HG02885 (cell line): ENCODE results near the gene ANGPTL8.

Source experiments
- ATAC-seq: cut with Tn5 transposase; IDR thresholded peaks from one replicate; pipeline ENCODE4 v1.9.1; 2021; ENCODE audit warnings: mild to moderate bottlenecking; ENCODE audit not compliant: unreplicated experiment, poor library complexity

The ANGPTL8 gene

DNA sequence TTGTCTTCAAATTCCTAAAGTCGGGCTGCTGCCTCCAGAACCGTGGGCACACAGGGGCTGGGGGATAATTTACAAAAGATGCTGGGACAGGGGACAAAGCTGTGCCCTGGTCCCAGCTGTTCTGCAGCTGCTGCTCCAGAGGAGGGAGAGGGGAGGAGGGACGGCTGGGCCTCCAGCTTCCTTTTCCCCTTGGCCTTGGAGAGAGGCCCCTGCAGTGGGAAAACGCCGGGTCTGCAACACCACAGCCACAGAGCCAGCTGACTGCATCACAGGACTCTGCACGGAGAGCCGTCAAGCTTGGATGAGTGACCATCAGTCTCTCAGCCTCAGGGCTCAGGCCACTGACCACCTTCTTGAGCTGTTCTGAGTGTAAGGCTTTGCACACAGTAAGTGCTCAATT, 16.8 kb downstream of the ANGPTL8 start:
- ATAC-seq, result no peak

GRCh38 chr19:11257846-11258380, 18.5 kb downstream of the ANGPTL8 start:
- ATAC-seq, result no peak

GRCh38 chr19:11260996-11261395, 21.6 kb downstream of the ANGPTL8 start:
- ATAC-seq, result no peak

DNA sequence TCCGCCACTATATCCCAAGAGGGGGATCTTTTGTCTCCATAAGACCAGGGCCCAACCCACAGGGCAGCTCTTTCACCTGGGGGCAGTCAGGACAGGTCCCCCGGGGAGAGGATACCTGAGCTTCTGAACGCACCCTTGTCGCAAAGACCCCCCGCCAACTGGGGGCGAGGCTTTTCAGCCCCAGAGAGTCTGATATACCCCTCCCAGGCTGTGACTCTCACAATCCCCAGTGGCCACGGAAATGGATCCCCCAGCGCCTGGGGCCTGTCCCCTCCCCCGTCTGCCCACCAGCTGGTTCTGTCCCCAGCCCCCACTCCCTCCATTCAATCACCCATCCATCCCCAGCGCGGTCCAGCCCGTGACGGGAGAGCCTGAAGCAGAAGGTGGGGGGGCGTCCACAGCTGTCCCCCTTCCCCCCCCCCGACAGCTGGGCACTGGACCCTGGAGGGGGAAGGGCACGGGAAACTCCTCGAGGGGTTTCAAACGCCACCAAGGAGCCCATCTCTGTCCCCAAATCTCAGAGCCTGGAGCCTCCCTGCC, 22.1 kb downstream of the ANGPTL8 start:
- ATAC-seq, result no peak

- ATAC-seq, result peak; percentile 45
These were observed 22.8 kb downstream of the ANGPTL8 start, which contains the start of gene DOCK6 for GRCh38 chr19:11261971-11262839. DOCK6 (minus strand) TSS chr19:11262524; CDS start chr19:11262440, 84 bp downstream.

GRCh38 chr19:11263726-11264125, 24.3 kb downstream of the ANGPTL8 start:
- no peak for ATAC-seq

- no peak for ATAC-seq
These were observed 25.2 kb downstream of the ANGPTL8 start for GRCh38 chr19:11264452-11265176.

DNA sequence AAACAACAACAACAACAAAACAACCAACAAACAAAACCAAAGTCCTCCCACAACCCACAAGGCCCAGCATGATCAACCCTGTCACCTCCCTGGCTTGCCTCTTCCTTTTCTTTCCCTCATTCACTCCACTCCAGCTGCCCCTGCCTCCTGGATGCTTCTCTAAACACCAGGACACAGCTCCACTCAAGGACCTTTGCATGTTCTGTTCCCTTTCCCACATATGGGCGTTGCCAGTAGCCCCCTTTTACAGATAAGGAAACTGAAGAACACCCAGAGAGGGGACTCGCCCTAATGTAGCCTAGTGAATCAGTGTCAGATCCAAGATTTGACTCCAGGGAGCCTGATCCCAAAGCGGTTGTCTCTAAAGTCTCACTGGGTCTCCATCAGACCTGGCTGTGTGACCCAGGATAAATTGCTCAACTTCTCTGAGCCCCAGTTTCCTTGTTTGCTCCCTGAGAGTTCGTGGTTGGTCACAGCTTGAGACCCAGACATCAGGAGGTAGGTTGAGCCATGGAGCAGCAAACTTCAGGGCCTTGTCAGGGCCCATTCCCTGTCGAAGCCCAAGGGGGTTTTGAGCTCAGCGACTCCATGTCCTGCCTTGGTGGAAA, 25.9 kb downstream of the ANGPTL8 start:
- ATAC-seq, result no peak

DNA sequence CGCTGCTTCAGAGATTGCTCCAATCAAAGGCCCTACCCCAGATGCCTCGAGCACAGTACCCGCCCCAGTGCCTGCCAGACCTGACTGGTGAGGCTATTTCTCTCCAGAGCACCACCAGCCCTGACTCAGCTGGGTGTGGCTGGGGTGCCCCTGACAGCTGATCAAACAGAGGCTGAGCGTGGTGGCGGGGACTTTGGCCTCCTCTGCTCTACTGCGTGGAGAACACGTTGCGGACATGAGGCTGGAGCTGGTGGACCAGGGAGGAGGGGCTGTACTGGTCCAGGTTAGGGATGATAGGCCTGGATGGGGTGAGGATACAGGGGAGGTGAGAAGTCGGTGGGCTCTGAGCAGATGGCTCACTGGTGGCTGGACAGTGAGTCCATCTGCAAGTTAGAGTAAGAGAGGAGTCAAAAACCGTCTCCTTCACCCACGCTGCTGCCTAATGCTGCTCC, 26.4 kb downstream of the ANGPTL8 start:
- no peak for ATAC-seq

DNA sequence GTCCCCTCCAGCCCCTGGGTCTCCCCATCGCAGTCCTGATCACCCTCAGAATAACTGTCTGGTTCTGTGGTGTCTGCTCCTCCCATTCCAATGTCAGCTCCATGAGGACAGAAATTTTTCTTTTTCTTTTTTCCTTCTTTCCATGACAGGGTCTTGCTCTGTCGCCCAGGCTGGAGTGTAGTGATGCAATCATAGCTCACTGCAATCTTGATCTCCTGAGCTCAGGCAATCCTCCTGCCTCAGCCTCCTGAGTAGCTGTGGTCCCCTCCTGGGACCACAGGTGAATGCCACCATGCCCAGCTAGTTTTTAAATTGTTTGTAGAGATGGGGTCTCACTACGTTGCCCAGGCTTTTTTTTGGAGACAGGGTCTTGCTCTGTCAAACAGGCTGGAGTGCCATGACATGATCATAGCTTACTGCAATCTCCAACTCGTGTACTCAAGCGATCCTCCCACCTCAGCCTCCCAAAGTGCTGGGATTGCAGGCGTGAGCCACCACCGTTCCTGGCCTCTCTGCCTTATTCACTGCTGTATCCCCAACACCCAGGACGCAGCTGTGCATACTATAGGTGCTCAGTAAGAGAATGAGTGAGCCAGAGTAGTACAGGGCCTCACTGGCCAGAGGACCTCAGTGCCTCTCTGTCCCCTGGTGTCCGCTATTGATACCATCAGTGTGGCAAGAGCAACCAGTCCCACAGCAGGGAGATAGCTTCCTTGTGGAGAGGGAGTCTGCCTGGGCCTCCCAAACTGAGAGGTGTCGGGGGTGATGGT, 28.1 kb downstream of the ANGPTL8 start:
- ATAC-seq, result no peak

DNA sequence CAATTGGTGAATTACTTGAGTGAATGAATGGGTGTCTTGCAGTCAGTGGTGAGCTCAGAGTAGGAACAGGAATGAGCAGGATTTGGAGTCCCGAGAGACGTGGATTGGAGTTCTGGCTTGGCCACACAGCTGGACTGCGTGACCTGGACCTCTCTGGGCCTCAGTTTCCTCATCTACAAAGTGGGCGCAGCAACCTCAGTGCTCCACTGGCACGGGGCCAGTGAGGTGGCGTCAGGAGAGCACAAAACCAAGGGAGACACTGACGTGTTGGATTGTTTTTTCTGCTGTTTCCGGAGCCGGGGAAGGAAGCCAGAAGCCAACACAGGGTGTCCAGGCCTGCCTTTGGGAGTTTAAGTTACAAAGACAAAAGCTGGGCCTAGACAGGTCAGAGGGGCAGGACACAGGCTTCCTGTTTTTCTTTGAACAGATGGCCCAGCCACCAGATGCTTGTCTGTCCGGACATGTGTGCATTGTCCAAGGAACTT, 29.4 kb downstream of the ANGPTL8 start:
- no peak for ATAC-seq

DNA sequence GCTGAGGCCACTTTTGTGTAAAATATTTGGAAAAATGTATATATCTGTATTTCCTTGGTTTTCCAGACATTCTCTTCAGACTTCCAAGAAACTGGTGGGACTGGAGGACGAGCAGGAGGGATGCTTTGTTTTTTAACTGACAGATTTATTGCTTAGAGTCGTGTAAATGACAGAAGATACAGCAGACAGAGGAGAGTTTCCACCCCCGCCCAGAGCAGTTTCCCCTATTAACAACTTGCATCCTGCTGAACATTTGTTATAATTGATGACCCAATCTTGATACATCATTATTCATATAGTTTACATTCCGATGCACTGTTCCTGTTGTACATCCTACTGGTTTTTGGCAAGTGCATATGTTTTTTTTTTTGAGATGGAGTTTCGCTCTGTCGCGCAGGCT, 30.0 kb downstream of the ANGPTL8 start:
- no peak for ATAC-seq

- no peak for ATAC-seq
These were observed 33.9 kb downstream of the ANGPTL8 start for GRCh38 chr19:11273296-11273695.

GRCh38 chr19:11273989-11274388, 34.6 kb downstream of the ANGPTL8 start:
- no peak for ATAC-seq

DNA sequence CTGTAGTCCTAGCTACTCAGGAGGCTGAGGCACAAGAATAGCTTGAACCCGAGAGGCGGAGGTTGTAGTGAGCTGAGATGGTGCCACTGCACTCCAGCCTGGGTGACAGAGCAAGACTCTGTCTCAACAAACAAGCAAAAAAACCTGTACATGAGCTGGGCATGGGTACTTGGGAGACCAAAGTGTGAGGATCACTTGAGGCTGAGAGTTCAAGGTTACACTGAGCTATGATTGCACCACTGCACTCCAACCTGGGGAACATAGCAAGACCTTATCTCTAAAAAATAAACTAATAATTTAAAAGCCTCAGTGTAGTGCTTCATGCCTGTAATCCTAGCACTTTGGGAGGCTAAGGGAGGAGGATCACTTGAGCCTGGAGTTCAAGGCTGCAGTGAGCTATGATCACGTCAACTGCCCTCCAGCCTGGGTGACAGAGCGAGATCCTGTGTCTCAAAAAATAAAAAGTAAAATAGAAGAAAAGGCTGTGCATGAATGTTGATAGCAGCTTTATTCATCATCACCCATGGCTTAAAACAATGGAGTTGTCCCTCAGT, 35.2 kb downstream of the ANGPTL8 start:
- no peak for ATAC-seq

GRCh38 chr19:11278670-11279069, 39.3 kb downstream of the ANGPTL8 start:
- ATAC-seq, result no peak

DNA sequence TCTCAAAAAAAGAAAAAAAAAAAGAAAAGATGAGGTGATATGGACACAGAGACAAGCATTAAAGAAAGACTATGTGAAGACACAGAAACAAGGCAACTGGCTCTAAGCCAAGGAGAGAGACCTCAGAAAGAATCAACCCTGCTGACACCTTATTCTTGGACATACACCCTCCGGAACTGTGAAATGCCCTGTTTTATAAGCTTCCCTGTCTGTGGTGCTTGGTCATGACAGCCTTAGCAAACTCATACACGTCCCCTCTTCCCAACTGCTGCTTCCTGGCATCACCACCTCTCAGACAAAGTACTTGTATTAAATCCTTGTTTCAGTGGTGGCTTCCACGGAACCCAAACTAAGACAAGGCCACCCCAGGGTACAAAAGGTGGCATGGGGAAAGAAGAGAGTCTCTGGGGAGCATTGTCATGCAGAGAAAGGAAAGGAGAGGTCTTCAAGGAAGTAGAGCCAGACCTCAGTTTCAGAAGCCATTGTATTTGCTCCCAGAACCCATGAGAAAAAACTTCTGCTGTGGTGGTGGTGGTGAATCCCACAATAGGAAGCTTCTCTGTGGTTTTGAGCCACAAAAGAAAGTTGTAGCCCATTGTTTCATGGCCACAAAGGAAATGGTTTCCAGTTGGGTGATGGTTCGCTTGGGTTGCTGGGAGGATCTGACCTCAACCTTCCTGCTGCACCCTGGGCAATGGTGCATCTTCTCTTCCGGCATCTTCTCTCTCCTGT, 40.3 kb downstream of the ANGPTL8 start:
- no peak for ATAC-seq

GRCh38 chr19:11281356-11282049, 42.1 kb downstream of the ANGPTL8 start:
- ATAC-seq, result no peak
